ENCODE measurements around the gene SPATA31C2.
"Not testable (repeated sequence)": the region's sequence is repeated elsewhere in the genome, so short reads cannot be mapped to it uniquely, and the experiment has no call there.

The SPATA31C2 gene

DNA sequence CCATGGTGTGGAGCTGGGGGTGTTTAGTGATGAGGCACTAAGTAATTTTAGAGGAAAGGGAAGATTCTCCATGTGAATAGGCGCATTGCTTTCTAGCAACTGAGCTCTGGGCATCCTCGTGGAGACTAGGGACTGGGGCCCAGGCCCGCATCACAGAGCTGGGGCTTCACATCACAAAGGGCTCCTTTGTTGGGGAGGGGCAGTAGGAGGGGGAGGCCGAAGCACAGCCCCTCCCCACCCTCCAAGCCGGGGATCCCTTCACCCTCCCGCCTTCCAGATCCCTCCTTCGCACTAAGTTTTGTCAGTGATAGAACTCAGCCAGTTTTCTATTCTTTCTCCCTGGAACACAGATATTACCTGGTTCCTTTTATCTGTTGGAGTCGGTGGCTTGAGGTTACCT is at the start of gene SPATA31C2:
SPATA31C2 (minus strand) TSS at position 101 of the 400 bp plus-strand sequence; CDS start at position 72, 29 bp downstream.
- DNase-seq, result not testable (repeated sequence)

DNA sequence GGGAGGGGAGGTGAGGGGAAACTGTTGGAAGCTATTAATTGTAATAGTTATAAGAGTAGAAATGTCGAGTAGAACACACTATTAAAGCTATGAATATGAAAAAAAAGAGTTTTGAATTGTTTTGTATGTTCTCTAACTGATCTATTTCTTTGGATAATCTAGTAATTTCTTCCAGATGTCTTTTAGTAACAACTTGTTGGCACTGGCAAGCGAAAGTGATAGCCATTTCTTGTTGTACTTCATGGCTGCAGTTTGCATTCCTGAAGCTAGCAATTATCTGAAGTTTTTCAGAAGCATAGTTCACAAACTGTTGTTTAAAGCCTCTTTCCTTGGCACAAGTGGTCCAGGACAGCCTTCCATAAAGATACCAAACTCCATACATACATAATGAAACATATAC is 49.4 kb upstream of the SPATA31C2 start:
- DNase-seq, result no peak

DNA sequence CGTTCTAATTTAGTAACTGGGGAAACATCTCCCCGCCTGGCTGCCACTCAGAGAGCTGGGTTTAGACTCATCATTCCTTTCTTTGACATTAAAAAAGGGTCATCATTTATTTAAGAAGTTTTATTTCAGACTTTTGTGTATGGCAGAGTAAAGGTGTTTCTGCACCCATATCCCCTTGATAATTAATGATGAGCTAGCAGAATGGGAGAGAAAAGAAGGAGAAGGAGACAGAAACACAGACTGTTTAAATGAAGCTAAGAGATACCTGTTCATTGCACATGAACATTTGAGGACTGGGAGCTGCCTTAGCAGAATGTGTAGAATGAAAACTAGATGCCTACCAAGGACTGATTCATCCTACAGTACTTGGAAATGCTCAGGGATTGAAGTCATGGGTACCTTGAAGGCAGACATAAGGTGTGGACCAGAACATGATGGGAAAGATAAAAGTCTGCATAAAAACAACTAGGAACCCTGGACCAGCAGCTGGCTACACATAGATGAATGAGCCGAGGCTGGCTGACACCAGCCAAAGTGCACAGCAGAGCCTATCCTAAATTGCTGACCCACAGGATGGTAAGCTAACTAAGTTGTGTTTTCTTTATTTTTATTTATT is 48.3 kb upstream of the SPATA31C2 start:
- no peak for DNase-seq

DNA sequence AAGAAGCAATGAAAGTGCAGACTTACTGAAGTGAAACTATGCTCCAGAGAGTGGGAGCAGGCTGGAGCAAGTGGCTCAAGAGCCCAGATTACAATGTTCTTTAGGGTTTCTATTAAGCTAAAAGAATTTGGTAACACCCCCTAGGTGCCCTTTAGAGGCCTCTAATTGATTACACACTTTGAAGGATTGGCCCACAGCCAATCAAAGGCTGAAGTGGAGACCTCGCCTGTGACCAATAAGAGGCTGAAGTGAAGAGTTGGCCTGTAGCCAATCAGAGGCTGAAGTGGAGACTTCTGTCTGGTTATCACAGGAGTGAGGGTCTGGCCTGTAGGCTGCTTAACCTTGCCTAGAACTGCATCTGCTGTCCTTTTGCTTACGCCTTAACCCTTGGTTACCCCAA is 46.7 kb upstream of the SPATA31C2 start:
- DNase-seq, result no peak

DNA sequence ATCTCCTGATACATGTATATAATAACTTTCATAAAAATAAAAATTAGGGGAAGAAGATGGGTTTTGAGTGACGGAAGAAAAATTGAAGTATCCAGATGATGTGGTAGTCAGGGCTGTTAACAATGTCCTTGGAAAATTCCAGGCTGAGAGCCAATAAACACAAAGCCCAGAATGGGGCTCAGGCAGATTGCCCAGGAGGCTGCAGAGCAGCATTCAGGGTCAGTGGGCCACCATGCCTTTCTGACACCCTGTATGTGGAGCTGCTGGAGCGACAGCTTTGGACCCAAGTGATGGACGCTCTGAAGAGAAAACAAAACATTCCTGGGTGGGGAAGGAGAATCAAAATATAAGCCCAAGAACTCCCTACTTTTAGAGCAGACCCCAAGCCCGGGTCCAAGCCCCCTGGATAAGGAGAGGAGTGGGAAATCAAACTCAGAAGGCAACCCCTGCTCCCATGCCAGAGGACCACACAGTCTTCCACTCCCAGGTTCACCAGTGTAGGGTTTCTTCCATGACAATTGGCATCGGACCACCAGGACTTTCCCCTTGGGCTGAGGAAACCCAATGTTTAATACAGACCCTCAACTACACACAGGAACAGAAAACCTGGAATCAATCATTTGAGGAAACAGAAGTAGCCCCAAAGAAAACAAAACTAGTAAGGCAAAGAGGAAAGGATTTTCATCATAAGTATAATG is 45.7 kb upstream of the SPATA31C2 start:
- DNase-seq, result no peak

DNA sequence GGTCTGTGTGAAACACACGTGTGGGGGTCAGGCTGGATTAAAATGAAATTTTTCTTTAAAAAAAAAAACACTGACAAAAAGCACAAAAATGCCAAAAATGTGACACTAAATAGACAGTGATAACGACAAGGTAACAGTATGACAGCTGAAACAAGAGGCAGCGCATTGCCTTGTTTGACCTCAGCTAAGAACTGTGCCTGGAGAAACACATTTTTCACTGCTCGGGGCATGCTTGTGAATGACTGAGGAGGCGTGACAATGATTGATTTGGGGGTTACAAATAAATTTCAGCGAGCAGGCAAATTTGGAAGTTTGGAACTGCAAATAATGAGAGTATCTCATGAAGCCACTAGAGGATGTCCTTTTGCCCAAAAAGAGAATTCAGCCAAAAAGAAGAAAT is 44.2 kb upstream of the SPATA31C2 start:
- no peak for DNase-seq

DNA sequence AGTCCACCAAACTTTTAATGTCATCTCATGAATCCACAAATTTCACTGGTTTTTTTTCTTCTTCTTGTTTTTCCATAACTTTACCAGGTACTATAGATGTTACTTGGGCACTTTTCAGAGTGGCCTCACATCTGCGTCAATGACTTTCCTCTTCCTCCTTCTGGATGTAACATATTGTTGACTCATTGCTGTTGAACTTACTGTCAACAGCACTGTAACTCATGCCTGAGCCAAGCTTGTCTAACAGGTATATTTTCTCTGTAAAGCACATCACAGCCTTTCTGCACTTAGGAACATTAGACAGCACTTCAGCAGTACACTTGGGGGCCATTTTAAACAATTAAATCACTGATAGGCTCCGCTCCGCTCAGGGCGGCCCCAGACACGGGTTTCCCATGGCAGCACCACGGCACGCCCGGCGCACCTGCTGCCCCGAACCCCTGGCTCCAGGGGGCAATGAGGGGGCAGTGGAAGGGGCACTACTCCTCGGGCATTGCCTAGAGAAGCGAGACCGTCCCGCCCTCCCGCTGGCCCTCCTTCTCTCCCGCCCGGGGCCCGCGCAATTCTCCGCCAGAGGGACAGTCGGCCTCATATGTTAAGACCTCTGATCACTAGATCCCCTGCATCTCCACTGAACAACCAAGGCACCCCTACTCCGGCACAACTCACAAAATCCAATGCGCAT is 41.9 kb upstream of the SPATA31C2 start:
- DNase-seq, result no peak

DNA sequence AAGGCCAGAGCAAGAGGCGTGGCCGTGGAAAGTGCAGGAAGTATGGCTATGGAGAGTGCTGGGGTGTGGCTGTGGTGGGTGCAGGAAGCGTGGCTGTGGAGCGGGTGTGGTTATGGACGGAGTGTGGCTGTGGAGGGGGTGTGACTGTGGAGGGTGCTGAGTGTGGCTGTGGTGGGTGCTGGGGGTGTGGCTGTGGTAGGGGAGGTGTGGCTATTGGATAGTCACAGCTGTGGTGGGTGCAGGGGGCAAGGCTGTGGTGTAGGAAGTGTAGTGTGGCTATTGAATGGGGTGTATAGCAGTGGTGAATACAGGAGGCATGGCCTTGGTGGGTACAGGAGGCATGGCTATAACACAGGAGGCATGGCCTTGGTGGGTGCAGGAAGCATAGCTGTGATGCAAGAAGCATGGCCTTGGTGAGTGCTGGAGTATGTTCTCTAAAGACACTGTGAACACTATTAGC is 40.8 kb upstream of the SPATA31C2 start:
- no peak for DNase-seq

DNA sequence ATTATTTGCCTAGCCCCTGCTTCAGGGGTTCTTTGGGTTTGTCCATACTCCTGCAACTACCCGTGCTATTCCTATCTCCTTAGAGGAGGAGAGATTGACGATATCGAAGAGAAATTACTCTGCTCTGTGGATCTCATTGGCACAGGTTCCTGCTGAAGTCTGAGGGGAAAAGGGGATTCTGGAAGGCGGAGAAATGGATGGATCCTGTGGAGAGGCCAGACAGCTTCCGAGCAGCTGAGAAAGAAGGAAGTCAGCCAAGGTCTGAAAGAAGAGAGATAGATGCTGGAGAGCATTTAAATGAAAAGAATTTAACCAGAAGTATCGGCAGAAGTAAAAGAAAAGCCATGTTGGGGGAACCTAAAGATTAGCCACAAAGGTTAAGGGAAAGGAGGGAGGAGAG is 40.4 kb upstream of the SPATA31C2 start:
- DNase-seq, result no peak

DNA sequence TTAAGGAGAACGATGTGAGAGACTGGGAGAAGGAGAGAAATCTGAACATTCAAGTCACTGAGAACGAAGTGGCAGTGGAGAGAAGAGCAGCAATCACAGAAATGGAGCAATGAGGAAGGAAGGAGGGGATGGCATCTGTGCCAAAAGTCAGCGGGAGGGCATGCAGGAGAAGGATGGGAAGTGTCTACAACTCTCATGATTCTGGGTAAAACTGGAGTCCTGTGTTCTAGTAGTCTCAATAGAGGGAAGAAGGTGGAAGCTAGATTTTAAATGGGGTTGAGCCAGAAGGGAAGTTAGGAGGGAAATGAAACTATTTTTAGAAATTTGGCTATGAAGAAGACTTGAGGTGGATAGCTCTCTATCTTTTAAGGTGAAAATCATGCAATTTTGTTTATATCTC is 39.1 kb upstream of the SPATA31C2 start:
- DNase-seq, result no peak

DNA sequence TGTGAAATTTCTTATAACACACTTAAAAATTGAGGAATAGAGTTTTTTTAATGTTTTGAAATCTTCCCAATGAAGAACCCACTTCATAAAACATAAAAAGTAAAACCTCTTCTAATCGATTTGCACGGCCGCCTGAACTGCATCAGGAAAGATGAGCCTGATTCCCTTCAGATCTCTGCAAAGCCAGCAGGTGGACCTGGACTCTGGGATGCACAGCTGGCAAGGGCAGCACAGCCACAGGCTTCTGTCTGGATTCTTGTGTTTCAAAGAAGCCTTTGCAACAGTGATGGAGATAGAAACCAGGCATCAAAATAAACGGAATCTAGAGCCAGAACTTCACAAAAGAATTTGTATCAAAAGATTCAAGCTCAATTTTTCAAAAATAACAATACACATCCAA is 36.0 kb upstream of the SPATA31C2 start:
- no peak for DNase-seq

DNA sequence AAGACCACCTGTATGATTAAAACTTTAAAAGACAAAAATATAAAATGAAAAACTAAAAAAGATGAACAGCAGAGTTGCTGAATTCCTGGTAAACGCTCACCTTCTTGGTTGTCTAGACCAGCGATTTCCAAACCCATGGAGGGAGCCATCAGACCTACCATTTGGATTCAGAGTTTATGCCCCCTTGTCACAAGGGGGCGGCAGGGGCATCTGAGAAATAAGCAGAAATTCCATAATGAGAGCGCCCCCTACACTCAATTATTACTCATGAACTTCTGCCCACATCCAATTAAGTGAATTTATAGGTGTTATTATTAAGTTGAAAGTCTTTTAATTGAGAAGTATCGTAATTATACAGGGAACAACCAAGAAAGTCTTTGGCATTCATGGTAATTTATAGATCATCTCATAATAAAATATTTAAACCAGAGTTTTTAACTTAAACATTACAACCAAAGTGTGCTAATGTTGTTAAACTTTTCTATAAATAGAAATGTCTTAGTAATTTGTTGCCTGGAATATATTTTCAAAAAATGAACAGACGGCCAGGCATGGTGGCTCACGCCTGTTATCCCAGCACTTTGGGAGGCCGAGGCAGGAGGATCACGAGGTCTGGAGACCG is 35.2 kb upstream of the SPATA31C2 start:
- no peak for DNase-seq

DNA sequence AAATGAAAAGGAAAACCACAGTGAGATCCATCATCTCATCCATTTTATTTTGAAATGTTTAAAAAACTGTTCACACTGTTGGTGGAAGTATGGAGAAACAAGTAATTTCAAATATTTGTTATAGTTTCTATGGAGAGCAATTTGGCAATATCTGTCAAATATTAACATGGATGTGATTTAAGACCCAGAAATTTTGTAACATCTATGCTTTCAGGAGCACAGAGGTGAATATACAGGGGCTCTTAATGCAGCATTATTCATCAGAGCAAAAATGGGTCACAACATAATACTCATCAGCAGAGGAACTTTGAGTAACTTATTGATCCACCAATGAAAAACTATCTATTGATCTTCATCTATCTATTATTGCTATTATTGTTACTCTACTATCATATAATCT is 31.4 kb upstream of the SPATA31C2 start:
- DNase-seq, result no peak

DNA sequence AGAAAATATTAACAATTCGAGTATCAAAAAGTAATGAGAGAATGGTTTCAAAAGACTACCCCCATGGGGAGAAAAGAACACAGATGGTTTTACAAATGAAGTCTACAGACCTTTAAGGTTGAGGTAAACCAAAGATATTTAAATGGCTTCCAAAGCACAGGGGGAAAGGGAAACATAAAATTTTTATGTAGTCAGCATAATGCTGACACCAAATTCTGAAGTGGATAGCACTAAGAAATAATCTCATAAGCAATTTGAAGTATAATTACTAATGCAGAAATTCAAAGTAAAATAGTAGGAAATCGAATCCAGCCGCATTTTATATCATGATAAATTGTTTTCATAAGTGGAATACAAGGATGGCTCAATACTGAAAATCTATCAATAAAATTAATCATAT is 30.3 kb upstream of the SPATA31C2 start:
- no peak for DNase-seq

DNA sequence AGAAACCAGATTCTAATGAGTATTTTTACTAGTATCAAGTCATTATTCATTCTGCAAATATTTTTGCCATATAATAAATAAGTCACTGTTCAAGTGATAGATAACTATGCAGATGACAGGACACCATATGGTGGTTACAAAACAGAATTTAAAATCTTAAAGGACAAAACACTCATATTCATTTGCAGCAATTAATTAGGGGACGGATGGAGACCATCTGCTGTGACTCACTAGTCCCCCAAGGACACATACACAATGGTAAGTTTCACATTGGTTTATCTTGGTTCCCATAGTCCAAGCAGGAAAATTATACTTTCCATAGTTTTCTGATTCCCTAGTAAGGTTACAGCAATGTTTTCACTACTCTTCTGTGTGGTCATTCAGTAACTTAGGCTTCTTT is 28.4 kb upstream of the SPATA31C2 start:
- DNase-seq, result no peak

DNA sequence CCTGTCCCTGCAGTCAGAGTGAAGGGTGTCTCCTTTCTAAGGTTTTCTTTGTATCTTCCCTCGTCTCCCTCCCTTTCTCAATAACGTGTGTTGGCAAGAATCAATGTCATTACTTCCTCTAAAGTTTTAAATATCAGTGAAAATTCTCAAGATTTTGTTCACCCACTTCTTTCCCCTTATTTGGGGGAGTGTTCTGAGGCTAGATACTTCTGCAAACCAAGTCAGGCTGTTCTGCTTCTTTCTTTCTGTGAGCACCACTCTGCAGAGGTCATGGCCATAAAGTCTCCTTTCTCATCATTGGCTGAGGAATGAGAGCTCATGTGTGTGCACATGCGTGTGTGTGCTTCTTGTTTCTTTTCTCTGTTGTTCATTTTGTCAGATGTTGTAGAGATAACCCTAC is 26.6 kb upstream of the SPATA31C2 start:
- DNase-seq, result no peak

DNA sequence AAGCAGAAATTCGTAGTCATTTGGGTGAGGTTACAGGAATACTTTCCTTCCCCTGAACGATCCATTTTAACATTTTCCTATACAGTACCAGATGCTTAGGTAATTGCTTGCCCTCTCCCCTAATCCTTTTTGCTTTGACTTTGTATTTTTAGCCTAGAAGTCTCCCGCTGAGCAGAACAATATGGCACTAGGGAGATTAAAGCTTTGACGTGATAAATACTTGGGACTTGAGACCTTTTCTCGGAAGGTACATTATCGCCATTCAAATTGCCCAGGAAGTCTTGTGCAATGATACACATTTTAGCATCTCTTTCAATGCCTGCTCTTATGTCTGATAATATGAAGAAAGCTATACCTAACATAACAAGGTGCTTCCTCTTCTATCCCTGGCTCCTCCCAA is 22.9 kb upstream of the SPATA31C2 start:
- no peak for DNase-seq

DNA sequence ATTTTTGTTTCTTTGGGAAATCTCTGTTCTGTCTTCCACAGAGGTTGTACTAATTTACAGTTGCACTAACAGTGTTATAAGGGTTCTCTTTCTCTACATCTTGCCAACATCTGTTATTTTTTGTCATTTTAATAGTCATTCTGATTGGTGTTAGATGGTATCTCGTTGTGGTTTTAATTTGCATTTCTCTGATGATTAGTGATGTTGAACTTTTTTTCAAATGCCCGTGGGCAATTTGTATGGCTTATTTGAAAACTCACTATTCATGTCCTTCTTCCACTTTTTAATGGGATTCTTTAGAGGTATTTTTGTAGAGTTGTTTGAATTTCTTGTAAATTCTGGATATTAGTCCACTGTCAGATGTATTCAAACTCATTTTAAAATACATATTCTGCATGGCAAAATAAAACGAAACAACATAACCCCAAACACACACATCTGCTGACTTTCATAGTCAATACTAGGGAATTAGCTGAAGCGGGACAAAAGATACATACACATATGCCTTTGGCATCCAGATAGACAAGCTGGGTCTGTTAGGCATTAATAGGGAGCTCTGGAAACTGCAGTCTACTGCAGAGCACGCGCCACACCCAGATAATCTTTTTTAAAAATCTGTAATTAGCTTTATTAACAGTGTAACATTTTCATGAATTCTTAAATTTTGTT is 5.8 kb upstream of the SPATA31C2 start:
- no peak for DNase-seq

DNA sequence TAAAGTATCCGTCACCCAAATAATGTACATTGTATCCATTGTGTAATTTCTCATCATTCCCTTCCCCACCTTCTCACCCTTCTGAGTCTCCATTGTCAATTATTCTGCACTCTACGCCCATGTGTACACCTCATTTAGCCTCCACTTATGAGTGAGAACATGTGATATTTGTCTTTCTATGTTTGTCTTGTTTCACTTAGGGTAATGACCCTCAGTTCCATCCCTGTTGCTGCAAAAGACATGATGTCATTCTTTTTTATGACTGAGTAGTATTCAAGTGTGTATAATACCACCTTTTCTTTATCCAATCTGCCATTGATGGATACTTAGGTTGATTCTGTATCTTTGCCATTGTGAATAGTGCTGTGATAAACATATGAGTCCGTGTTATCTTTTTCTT is 4.9 kb upstream of the SPATA31C2 start:
- DNase-seq, result peak; percentile 1

DNA sequence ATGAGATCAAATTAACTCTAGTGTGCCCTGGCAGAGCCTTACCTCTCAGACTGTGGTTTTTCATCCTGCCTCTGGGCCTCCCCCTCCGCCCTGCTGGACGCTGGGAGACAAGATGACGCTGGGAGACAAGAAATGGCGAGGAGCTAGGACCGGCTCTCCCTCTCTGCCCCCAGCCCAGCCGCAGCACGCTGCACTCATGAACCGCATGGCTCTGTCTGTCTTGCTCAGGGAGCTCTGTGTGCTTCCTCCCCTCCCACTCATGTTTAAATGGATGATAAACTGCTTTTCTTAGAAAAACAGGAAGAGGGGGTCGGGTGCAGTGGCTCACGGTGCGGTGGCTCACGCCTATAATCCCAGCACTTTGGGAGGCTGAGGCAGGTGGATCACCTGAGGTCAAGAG is 4.7 kb downstream of the SPATA31C2 start:
- DNase-seq, result not testable (repeated sequence)

DNA sequence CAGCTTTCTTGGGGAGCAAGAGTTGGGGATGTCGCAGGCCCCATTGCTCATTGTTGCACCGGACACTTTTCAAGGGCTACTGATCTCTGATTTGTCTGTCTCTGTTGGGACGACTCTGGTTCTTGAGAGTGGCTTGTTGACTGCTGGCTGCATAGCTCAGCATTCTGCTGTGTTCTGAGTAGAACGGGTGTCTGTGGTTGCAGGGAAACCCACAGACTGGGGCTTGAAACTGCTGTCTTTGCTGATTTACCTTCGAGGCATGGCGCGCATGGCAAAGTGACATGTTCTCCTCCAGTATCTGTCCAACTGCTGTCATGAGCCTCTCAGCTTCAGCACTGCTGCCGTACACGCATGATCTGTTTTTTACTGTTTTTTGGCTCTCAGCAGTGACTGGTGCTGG is 8.7 kb downstream of the SPATA31C2 start:
- DNase-seq, result not testable (repeated sequence)

DNA sequence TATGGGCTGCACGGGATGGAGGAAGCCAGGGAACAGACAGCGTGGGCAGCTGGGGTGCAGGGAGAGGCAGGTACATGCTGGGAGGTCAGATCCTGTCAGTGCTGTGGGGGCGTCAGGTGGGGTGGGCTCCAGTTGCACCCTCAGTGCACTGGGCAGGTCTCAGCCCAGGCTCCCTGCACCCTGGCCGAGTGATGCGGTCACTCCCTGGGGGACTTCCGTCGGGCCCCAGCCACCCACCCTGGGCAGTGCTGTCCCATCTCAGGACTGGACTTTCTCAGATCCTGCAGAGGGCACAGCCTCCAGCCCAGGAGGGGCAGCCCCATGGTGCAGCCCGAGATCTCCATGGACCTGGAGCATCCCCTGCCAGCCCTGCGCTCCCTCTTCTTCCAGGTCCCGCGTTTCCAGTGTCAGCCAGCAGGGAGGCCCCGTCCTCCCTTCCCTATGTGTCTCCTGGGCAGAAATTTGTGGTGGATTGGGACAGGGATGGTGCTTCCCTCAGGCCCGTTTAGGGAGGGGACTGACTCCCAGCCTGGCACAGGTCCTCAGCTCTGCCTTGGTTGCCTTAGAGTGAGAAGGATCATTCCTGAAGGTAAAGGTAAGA is 10.5 kb downstream of the SPATA31C2 start:
- not testable (repeated sequence) for DNase-seq

DNA sequence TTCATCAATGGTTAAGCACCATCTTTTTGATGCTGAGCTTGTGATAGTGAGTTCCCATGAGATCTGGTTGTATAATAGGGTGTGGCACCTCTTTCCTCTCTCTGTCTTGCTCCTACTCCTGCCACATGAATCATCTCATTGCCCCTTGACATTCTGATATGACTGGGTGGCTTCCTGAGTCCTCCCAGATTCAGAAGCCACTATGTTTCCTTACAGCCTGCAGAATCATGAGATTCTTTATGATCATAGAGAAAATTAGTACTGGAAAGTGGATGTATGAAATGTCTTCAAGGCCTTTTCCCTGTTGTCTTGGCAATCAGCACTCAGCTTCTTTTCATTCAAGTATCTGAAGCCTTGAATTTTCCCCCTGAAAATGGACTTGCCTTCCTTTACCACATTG is 14.9 kb downstream of the SPATA31C2 start:
- DNase-seq, result not testable (repeated sequence)
